ENCODE data around the gene EFS. TPM values are rescaled to one million over a fixed set of nuclear protein-coding genes. Genes with fewer than 3 reads are reported as not detected.

Gene EFS
- total and polyA plus RNA-seq, 10 of the 15 experiments (the other 5 are each of a cell fraction or from before 2014, with no cell fraction given) = 0.08 TPM; not detected in 9

DNA sequence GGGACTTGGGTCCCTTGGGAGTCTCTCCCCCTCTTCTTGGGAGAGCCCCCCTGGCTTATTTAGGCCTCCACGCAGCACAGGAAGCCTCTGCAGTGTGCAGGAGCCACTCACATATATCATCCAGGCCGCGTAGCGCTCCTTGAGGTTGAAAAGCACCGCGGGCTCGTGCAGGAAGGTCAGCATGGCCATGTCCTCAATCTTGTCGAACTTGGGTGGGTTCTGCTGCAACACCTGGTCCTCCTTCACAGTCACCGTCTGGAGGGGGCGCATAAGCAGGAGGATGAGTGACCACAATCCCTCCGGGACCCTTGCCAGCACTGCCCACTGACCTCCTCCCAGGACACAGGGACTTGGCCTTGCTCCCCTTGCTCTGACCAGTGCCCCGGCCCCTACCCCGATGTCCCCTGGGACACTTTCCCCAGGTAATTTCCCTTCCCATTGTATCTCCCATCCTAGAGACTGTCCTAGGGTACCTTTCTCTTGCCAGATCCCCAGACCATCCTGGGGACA lies 40.6 kb upstream of the EFS start:
- ChIA-PET CTCF (no interaction called here), SMC1A (ENCODE audit: uncharacterized antibody, unreplicated experiment) (no interaction called here), POLR2A (no interaction called here), RAD21 (ENCODE audit: unreplicated experiment) (no interaction called here)
- FAIRE-seq (no peak), ATAC-seq (no peak), DNase-seq (ENCODE audit: low read depth, low spot score) (no peak)
- 36% methylated on average over 13 of the region's 13 CpGs for WGBS (ENCODE audit: insufficient coverage, insufficient replicate concordance, low lambda C conversion rate, missing lambda C conversion rate)
- Histone ChIP-seq H3K4me2 (ENCODE audit: control insufficient read depth, insufficient read depth) (no peak overlapping the region), H2AFZ (ENCODE audit: control insufficient read depth, low read depth, low read length) (no peak overlapping the region), H3K4me1 (ENCODE audit: control insufficient read depth, insufficient read depth, low read length) (no peaks in the 10 kb centered on the region), H3K27me3 (replicated peaks in 1 of 2; ENCODE audit: control insufficient read depth in 2 of 2, insufficient read depth in 2 of 2, low read length in 1 of 2) (peaks cover 0 to 3% of the 10 kb centered on the region in 2 experiments; a peak in 3 of 4 replicates), H3K4me3 (no peak overlapping the region), H4K20me1 (ENCODE audit: control insufficient read depth, insufficient read depth) (no peaks in the 10 kb centered on the region), H3K79me2 (ENCODE audit: control insufficient read depth, insufficient read depth, low read length) (no peaks in the 10 kb centered on the region), H3K9me3 (replicated peaks; ENCODE audit: control insufficient read depth, insufficient read depth, low read length) (no peaks in the 10 kb centered on the region), H3K36me3 (ENCODE audit: control insufficient read depth in 2 of 2, insufficient read depth in 2 of 2, low read length in 1 of 2) (no peaks in the 10 kb centered on the region), H3K27ac (ENCODE audit: control insufficient read depth, insufficient read depth) (no peak overlapping the region), H3K9ac (ENCODE audit: control insufficient read depth, insufficient read depth, low read length) (no peak overlapping the region)
- BruUV-seq (replicated peaks) = no TSS peak
- intact Hi-C loops (cut with micrococcal nuclease; ENCODE audit: unreplicated experiment) (no loop called here), in situ Hi-C loops (cut with MboI) (no loop called here)
- TF ChIP-seq SREBF2 (IDR thresholded peaks at IDR 0.05; ENCODE audit: low read length) = no peak
- TF ChIP-seq SPI1 (IDR thresholded peaks at IDR 0.05; ENCODE audit: borderline replicate concordance, insufficient read depth, low read depth, low read length) = no peak
- TF ChIP-seq KLF5 (IDR thresholded peaks at IDR 0.05; ENCODE audit: partially characterized antibody) = no peak
- TF ChIP-seq PML (IDR thresholded peaks at IDR 0.05; ENCODE audit: low read length) = no peak
- no peak for TF ChIP-seq CHD2 (IDR thresholded peaks at IDR 0.05; ENCODE audit: borderline replicate concordance, low read depth, low read length)
- TF ChIP-seq HDAC2 (IDR thresholded peaks at IDR 0.05) = no peak
- no peak for TF ChIP-seq POLR2A (IDR thresholded peaks at IDR 0.05; ENCODE audit: low read depth, low read length)
- TF ChIP-seq, protein P1, sequence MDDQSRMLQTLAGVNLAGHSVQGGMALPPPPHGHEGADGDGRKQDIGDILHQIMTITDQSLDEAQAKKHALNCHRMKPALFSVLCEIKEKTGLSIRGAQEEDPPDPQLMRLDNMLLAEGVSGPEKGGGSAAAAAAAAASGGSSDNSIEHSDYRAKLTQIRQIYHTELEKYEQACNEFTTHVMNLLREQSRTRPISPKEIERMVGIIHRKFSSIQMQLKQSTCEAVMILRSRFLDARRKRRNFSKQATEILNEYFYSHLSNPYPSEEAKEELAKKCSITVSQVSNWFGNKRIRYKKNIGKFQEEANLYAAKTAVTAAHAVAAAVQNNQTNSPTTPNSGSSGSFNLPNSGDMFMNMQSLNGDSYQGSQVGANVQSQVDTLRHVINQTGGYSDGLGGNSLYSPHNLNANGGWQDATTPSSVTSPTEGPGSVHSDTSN (IDR thresholded peaks at IDR 0.05; ENCODE audit: insufficient replicate concordance, low read depth, low read length) = no peak
- TF ChIP-seq ZSCAN29 (IDR thresholded peaks at IDR 0.05) = no peak
